GM18517 (cell line): ENCODE data around the gene CLDN14.
A peak's percentile ranks its signal among the peaks of the same experiment; 100 is the strongest.

Experiments used
- ATAC-seq: cut with Tn5 transposase; IDR thresholded peaks from one replicate; pipeline ENCODE4 v1.9.1; 2021; ENCODE audit warnings: mild to moderate bottlenecking, moderate library complexity; ENCODE audit not compliant: unreplicated experiment

The CLDN14 gene

DNA sequence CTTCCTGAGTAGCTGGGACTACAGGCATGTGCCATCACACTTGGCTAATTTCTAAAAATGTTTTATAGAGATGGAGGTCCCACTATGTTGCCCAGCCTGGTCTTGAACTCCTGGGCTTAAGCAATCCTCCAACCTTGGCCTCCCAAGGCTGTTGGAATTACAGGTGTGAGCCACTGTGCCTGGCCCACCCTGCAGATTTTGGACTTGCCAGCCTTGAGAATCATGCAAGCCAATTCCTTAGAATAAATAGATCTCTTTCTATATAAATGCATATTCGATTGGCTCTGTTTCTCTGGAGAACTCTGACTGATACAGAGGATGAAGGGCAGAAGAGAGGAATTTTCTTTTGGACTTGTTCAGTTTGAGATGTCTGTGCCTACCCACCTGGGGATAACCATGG, 6.7 kb downstream of the CLDN14 start:
- no peak for ATAC-seq

- no peak for ATAC-seq
These were observed 7.5 kb downstream of the CLDN14 start for GRCh38 chr21:36472377-36472776.

DNA sequence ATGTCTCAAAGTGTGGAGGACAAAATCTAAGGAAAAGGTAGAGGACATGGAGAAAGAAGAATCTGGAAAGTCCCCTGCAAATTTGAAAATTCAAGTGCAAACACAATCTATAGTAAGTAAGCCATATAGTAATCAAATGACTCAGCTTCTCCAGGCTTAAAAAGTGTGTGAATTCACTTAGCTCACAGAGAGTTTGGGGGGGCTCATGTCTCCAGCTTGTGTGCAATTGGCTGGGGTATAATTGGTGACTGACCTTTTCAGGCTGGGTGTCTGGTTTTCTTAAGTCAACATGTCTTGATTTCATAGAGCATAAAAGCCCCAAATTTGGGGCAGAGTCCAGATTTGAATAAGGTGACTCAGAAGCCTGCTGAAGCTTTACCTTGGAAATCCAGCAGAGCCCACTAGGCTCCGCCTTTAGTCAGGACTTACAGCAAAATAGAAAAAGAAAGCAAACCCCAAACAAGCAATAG, 8.6 kb downstream of the CLDN14 start:
- ATAC-seq: peak; percentile 67

DNA sequence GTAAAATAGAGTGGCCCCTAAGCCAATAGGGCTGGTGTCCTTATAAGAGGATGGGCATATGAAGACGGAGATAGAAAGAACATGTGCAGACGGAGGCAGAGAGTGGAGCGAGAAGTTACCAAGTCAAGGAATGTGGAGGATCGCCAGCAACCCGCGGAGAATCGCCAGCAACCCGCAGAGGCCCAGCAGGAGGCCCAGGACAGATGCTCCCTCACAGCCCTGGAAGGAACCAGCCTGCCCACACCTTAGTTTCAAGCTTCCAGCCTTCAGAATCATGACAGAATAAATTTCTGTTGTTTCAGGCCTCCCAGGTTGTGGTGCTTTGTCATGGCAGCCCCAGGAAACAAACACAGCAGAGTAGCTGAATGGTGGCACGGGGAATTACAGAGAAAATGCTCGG, 9.6 kb downstream of the CLDN14 start:
- ATAC-seq: no peak

- no peak for ATAC-seq
These were observed 13.8 kb downstream of the CLDN14 start for GRCh38 chr21:36466061-36466511.

DNA sequence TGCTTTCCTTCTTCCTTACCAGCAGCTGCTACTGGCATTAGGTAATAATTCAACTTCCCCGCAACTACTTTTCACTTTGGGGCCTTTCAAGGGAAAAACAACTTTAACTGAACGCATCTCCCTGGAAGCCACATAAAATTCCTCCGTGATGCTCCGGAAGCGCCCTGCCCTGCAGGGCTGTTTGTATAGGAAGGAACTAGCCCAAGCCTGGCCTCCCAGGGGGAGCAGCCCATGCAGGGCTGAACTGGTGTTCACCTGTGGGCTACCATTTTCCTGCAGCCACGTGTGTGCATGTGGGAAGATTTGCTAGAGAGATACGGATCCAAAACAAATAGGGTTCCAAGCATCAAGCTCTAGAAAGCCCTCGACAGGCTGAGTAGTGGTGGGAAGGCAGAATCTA, 14.4 kb downstream of the CLDN14 start:
- no peak for ATAC-seq

DNA sequence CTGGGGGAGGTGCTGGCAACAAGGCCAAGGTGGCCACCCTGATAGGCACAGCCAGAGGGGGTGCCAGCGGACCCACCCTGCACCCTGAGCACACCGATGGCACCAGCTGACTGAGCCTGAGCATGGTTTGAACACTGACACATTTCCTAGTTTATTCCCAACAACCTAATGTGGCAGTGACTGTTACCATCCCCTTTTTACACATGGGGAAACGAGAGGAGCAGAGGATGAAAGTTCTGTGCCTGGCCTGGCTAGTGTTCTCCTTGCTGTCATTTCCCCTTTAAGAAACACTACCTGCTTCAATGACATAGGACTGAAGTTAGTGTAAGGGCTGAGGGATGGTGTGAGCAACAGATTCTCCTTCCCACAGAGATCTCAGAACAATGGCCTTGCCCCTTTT, 15.3 kb downstream of the CLDN14 start:
- ATAC-seq: no peak

DNA sequence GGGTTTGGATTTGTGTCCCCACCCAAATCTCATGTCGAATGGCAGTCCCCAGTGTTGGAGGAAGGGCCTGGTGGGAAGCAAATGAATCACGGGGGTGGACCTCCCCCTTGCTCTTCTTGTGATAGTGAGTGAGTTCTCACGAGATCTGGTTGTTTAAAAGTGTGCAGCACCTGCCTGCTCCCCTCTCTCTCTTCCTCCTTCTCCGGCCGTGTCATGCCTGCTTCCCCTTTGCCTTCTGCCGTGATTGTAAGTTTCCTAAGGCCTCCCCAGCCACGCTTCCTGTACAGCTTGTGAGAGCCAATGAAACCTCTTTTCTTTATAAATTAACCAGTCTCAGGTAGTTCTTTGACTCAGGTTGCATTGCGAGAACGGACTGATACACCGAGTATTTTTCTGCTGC, 15.9 kb downstream of the CLDN14 start:
- ATAC-seq: no peak

DNA sequence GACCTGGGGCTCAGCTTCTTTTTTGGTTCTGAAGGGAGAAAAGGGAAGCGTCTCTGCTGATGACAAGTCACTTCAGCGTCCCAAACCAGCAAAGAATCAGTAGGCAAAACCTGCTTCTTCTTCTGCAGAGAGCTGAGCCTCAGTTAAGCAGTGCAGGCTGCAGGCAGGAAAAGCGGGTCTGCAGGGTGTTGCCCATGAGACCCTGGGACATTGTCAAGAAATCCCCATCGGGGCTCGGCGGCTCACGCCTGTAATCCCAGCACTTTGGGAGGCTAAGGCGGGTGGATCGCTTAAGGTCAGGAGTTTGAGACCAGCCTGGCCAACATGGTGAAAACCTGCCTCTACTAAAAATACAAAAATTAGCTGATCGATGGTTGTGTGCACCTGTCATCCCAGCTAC, 16.7 kb downstream of the CLDN14 start:
- ATAC-seq: no peak

GRCh38 chr21:36461918-36462486, 17.9 kb downstream of the CLDN14 start:
- no peak for ATAC-seq

- no peak for ATAC-seq
These were observed 18.5 kb downstream of the CLDN14 start for GRCh38 chr21:36461277-36461917.

DNA sequence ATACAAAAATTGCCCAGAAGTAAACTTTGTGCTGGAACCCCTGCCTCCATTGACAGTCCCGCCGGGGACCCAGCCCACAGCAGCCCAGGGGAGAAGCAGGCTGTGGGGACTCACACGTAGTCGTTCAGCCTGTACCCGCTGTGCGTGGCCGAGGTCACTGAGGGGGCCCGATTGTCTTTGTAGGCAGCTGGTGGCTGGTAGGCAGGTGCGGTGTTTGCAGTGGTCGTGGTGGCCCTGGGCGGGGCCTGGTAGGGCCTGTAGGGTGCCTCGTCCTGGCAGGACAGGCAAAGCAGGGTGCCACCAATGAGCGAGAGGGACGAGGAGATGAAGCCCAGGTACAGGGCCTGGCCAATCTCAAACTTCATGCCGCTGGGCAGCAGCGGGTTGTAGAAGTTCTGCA, 19.1 kb downstream of the CLDN14 start:
- no peak for ATAC-seq

- ATAC-seq: no peak
These were observed 20.8 kb downstream of the CLDN14 start for GRCh38 chr21:36459098-36459497.

- no peak for ATAC-seq
These were observed 23.1 kb downstream of the CLDN14 start for GRCh38 chr21:36456729-36457414.

- no peak for ATAC-seq
These were observed 25.2 kb downstream of the CLDN14 start for GRCh38 chr21:36454706-36455105.

- no peak for ATAC-seq
These were observed 25.8 kb downstream of the CLDN14 start for GRCh38 chr21:36454093-36454531.

DNA sequence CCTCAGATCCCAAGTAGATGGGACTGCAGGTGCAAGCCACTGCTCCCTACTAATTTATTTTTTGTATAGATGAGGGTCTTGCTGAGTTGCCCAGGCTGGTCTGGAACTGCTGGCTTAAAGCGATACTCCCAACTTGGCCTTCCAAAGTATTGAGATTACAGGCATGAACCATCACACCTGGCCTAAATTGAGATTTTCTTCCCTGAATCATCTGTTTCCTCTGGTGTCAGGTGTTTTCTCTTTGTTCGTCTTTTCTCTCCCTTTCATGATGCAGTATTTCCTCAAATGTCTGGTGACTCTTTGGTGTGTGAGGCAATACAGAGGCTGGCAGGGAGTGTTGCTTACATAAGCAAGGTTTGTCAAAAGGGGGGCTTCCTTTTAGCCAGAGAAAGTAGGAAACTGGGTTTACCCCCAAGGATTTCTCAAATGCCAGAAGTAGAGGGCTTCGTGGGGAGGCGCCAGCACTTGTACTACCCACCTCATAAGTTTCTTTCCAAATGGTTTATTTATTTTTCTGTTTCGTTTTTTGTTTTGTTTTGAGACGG, 27.6 kb downstream of the CLDN14 start:
- ATAC-seq: no peak

GRCh38 chr21:36451506-36451905, 28.4 kb downstream of the CLDN14 start:
- ATAC-seq: no peak

DNA sequence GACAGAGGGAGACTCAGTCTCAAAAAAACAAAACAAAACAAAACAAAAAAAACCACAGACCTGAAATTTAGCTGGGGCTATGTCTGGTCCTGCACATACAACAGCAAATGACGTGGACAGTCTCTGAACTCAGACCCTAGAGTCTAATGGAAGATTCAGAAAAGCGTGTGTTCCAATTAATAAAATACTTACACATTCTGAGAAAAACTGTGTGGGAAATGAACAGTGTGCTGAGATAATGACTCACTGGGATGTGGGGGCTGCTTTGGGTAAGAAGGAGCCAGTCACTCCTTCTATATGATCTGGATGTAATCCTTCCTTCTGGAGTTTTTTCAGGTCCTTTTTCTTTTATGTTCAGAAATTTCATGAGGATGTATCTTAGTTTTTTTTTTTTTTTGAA, 29.4 kb downstream of the CLDN14 start:
- no peak for ATAC-seq

DNA sequence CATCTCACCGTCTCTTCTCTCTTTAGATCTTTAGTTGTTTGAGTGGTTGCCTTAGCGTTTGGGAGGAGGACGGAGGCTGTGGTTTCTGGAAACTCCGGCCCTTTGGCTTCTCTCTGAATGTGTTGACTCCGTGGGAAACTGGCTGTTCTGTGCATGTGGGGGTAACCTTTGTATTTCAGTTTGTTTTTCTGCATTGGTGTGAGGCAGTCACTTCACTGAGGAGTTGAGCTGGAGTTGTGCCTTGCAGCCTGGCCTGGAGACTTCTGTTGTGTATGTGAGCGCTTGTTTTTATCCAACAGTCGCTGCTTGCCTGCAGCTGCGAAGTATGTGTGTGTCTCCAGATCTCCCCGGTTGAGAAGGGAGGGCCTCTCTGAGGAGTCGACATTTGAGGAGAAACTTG, 33.6 kb downstream of the CLDN14 start:
- no peak for ATAC-seq

- no peak for ATAC-seq
These were observed 38.2 kb downstream of the CLDN14 start for GRCh38 chr21:36441715-36442114.

DNA sequence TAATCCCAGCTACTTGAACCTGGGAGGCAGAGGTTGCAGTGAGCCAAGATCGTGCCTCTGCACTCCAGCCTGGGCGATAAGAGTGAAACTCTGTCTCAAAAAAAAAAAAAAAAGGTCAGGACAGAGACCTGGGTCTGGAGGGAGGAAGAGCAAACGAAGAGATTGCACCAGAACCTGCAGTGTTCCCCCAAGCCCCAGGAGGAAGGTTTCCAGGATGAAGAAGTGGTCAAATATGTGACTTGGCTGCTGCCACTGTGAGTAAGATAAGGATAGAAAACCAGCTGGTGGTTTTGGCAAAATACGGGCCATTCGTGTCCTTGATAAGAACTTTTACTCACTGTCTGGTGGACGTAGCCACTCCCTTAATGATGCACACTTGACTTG, 42.2 kb downstream of the CLDN14 start:
- no peak for ATAC-seq
